Measurements from ENCODE around the gene SCARB1.

GRCh38 chr12:124874988-124875802, 11.5 kb upstream of the SCARB1 start:
- no peak for TF ChIP-seq CTCF (IDR thresholded peaks at IDR 0.05)
- no peak for TF ChIP-seq POLR2A (IDR thresholded peaks at IDR 0.05)
